Right hindlimb (tissue), 1 donor: ENCODE data around the gene FEZF1.

ENCODE experiments used
- DNase-seq: peaks from one replicate; pipeline ENCODE4 v3.0.0-alpha.2; 2018

Gene FEZF1

GRCh38 chr7:122304319-122304975 is at the start of gene FEZF1:
TSS of gene FEZF1 (minus strand) at chr7:122304750. CDS start at chr7:122304437, 313 bp downstream.
- peak; percentile 19 for DNase-seq

GRCh38 chr7:122352454-122352853 is 47.9 kb upstream of the FEZF1 start:
- no peak for DNase-seq

DNA sequence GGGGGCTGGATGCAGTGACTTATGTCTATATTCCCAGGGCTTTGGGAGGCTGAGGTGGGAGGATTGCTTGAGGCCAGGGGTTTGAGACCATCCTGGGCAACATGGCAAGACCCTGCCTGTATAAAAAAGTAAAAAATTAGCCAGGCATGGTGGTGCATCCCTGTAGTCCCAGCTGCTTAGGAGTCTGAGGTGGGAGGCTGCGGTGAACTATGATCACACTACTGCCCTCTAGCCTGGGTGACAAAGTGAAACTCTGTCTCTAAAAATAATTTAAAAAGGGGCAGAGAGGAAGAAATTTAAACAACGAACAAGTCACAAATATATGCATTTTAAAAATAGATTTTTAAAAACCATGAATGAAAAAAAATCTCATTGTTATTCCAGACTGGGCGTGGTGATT is 46.2 kb upstream of the FEZF1 start:
- DNase-seq: no peak

DNA sequence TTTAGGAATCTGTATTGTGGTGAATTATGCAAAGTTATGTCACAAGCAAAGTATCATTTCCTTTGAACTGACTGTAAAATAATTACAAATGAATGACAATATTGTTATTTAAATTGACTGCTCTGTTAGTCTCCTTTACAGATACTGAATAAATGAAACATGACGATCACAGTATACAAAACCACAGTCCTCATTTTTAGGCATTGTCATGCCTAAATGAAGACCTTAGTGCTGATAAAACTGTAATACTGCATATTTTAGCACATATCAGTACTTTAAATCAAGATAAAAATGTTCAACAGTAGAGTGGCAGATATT is 39.7 kb upstream of the FEZF1 start:
- DNase-seq: no peak

DNA sequence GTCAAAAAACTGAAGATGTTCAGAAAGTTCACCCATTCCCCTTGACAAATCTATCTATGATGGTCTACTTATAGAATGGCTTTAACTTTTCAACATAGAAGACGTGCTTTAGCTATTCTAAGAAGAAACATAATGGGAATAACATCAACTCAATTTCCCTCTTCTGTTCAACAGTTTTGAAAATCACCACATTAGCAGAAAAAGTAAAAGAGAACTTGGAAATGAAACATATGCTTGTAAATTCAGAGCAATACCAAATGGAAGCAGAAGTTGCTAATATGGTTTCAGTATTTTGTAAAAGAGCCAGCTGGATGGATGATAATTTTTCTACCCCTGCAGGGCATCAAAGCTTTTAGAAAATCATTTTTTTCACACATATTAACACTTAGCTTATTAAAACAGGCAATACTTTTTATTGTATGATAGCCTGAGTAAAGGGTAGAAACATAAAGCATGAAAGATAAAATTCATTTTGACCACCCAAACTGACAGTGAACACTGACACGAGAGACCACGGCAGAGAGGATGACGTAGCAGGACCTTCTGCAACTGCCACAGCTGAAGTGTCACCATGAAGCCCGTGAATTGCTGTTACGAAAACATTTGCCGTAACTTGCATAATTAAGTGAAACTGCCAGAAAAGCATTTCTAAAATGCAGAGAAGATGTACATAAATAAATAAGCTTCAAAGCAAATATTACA is 39.2 kb upstream of the FEZF1 start:
- DNase-seq: no peak

- DNase-seq: no peak
Measured at GRCh38 chr7:122340427-122340826, 35.9 kb upstream of the FEZF1 start.

GRCh38 chr7:122339145-122339904 is 34.8 kb upstream of the FEZF1 start:
- DNase-seq: no peak

DNA sequence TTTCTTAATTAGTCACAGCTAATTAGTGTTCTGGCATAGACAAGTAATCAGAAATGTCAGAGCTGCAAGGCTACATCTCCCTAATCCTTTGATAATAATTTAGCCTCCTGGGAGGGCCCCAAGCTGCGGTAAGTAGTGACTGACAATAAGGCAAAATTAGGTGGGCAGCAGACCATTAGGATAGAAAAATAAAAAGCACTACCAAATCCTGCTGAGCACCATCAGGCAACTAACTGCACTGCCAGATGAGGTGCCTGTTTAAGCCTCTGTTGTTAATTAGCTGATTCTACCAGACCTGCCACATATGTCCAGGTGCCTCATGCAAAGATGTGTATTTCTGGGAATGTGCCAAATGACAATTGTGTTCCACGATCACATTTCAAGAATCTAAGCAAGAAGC is 32.5 kb upstream of the FEZF1 start:
- no peak for DNase-seq

DNA sequence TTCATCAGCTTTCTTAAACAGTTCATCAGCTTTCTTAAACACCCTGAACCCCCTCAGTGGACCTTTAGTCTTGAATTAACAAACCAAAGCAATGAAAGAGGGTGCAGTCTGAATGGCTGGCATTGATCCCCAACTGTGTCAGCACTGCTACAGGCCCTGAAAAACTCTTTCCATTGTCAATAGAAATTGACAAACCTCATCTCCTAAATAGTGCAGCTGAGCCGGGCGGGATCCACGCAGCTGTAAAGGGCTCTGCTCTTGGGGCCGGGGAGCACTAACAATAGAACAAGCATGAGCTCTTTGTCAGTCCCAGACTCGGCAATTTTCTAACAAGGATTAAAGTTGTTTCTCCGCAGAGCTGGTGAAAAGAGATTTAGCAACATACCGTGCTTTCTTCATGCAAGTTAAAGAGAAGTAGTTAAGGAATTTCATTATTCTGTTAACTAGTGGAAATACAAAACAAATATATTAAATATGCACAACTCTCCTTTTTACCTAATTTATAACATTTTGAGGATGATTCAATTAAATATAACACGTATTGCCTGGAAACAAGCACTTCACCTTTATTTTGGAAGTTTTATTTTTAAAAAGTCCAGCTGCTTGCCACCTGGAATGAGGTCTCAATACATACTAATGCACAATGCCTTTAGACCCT is 24.7 kb upstream of the FEZF1 start:
- DNase-seq: no peak

GRCh38 chr7:122327969-122328368 is 23.4 kb upstream of the FEZF1 start:
- no peak for DNase-seq

- DNase-seq: no peak
Measured at GRCh38 chr7:122316467-122317388, 12.2 kb upstream of the FEZF1 start.

DNA sequence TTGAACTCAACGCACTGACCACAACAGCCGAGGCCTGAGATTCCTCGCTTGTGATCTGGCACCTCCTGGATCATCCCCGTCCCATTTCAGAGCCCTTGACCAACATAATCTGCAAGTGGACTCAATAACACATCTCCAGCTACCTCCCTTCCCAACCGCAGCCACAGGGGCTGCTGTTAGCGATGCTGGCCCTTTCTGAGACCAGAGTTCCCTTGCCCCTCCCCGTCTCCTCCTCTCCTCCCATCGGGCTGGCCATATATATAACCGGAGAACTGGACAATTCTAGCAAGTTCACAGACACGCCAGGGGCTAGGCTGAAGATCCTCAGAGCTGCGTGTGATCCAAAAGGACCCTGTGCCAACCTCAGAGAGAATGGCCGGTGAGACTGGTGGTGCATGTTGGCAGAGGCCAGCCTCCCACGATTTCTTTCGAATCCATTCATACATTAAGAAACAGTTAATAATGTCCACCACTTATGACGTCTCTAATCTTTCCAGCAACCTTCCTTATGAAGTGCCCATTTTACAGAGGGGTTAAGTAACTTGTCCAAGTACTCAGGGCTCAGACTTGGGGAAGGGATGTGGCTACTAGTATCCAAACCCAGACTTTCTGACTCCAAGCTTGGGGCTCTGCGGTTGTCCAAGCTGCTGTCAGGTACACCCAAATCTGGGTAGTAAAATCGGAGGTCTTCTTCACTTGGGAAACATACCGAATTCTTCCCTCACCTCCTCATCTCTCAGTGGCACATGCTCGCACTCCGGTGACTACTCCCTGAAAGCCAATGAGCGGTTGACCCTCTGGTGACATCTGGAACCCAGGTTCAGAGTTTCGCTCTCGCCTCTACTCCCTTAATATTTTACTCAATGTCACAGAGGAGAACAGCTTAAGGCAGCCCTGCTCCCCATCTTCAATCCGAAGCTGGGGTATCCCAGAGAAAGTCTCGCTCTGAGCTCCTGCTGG is 11.2 kb upstream of the FEZF1 start:
- no peak for DNase-seq

- DNase-seq: no peak
Measured at GRCh38 chr7:122314284-122314683, 9.7 kb upstream of the FEZF1 start.

DNA sequence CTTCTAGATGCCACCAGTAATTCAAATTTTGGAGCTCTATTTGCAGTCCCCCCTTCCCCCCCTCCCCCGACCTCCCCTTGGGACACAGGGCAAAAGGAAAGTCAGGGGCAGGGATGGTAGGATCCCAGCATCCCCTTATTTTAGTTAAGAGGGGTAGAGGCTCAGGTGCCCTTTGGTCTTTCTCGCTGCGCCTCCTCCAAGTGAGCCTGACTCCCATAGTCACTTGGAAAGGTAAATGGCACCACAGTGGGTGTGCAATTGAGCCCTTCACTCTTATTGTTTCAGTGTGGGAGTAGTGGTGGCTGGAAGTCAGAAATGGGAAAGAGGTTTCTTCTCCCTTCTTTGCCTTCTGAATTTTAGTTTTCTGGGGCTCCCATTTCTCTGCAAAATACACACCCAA is 8.2 kb upstream of the FEZF1 start:
- DNase-seq: no peak

DNA sequence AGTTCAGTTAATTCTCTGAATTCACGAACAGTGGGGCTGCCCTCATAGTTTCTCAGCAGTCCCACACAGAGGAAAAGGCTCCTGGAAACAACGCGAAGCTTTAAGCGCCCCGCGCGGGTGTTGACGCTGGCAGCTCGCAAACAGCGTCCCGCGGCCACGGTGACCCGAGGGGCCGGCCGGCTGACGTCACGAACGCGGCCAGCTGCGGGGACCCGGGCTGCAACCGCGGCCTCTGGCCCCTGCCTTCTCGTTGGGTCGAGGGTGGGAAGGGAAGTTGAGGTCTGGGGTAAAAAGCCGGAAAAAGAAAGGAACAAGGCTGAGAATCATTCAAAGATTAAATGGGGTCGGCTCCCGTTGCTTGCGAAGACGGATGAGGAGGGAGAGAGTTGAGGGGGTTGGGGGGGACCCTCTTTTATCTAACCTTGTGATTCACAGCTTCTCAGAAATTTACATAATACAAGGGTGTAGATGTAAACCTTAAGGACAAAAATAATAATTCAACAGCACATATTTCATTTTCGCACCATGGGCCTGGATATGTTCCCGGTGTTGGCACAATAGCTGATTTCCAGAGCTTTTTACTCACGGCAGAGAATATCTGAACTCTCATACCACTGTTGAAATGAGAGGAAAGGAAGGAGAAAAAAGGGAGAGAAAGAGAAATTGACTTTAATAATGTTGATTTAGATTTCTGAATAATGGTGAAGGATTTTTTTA is 7.3 kb upstream of the FEZF1 start:
- peak; percentile 25 for DNase-seq

DNA sequence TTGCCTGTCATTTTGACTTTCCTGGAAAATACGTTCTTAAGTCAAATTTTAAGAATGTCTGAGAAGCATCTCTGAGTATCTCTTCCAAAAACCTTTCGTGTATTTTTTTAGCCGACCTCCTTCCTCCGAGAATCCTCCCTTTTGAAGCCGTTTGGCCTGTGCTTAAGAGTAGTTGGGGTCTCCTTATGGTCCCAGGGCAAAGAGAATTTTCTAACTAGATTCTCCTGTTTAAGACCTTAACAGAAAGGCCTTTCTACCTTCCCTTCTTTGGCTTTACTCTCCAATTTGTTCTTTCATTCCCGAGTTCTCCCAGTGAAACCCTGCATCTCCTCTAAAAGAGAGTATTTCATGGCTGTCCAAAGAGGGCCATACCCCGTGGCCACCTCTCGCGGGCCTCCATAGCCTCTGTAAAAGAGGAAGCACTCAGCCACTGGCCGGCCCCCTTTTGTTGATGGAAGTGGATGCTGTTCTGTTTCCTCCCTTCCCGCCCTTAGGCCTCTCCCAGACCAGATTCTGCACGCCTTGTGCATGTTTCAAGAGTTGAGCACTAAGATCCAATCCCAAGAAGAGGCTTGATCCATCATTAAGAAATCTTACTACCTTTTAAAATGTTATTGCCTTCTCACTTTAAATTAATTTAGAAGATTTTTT is 6.6 kb upstream of the FEZF1 start:
- DNase-seq: peak; percentile 18

DNA sequence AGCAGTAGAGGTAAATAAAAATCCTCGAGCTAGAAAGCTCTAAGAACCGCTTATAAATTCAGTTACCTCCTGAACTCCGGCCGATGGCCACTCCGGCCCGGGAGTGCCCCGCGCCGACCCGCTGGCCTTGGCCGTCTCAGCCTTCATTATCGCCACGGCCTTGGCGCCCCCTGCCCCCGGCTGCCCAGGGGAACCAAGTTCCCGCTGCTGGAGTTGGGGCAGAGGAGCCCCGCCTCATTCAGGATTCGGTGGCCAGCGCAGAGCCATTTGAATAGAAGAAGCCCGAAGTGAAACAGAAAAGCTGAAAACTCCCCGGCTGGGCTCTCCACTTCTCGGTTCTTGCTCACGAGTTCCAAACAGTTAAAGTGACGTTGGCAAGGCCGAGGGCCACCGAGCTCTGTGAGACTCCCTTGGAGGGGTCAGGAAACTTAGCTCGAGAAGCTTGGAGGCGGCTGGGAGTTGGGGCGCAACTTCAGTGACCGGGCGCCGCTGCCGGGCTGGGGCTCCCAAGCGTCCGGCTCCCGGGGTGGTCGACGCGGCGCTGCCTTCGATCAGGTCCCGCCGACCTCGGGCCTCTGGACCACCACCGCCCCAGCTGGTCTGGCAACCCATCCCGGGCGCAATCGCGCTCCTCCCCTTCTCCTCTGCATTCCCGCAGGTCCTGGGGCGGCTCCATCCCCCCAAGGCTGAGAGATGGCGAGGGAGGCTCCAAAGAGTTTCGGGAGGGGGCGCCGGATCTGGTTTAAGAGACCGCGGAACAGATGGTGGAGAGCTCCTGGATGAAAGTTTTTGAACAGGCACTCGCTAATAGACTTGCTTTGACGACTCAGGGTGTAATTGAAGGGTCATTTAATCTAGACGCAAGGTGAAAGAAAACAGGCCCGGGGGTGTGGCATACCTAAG is 5.8 kb upstream of the FEZF1 start:
- DNase-seq: peak; percentile 48

- no peak for DNase-seq
Measured at GRCh38 chr7:122309421-122309820, 4.9 kb upstream of the FEZF1 start.

DNA sequence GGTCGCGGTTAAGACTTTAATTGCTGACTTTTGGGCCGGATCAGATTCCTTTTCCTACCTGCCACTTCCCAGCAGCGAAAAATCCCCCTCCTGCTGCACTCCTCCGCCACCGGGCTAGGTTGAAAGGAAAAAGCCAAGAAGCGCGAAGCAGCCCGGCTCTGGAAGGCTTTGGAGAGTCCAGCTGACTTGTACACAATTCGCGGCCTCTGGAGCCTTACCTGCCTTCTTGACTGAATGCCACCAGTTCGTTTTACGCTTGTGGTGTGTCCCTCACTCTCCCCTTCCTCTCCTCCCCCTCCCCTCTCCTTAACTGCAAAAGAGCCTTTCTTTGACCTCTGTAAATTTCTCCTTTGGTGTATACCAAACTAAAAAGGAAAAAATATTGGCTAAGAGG is 2.7 kb upstream of the FEZF1 start:
- no peak for DNase-seq
